ENCODE data around the gene ST8SIA5. TPM values are rescaled to one million over a fixed set of nuclear protein-coding genes. Genes with fewer than 3 reads are reported as not detected.

ST8SIA5 gene
- total RNA-seq, 1 experiment from 2014 or later, result not detected

DNA sequence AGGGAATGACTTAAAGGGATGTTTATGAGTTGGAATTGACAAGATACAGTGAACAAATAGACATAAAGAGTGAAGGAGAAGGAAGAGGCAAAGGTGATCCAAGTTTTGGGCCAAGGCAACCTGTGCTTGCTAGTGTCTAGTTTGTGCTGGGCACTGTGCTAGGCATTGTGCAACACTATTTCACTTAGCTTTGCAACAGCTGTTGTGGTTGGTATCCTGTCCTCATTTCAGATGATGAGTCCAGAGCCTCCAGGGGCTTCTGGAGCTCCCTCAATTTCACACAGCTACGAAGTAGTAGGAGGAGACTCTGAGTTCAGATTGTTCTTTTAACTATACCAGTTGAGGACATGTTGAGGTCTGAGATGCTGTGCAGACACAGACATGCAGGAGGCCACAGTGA lies 81.7 kb downstream of the ST8SIA5 start:
- peaks cover 15% of the 10 kb centered on the region for H3K4me1 Mint-ChIP-seq (ENCODE audit: insufficient read depth, unreplicated experiment)
- DNase-seq (ENCODE audit: unreplicated experiment), result peak; percentile 60
- H3K27ac Mint-ChIP-seq (ENCODE audit: low read depth, unreplicated experiment), result no peak overlapping the region
- no peaks in the 10 kb centered on the region for H3K27me3 Mint-ChIP-seq (ENCODE audit: insufficient read depth, unreplicated experiment)
- H3K4me3 Mint-ChIP-seq (ENCODE audit: unreplicated experiment), result no peak overlapping the region
- intact Hi-C loops (cut with micrococcal nuclease), result no loop called here
- H3K36me3 Mint-ChIP-seq (ENCODE audit: insufficient read depth, unreplicated experiment), result no peaks in the 10 kb centered on the region
- CTCF ChIA-PET, result interaction anchor here (0.6 to 1.3 kb wide), 5 partner anchors 10 to 1086 kb away, joined by 3 to 5 read pairs (median 3); partner anchors contain the start of gene LOXHD1
- POLR2A ChIA-PET, result no interaction called here
- peaks cover 7% of the 10 kb centered on the region for H3K9me3 Mint-ChIP-seq (ENCODE audit: unreplicated experiment)
- no TSS peak for BruUV-seq (replicated peaks)
- TF ChIP-seq, protein P1, sequence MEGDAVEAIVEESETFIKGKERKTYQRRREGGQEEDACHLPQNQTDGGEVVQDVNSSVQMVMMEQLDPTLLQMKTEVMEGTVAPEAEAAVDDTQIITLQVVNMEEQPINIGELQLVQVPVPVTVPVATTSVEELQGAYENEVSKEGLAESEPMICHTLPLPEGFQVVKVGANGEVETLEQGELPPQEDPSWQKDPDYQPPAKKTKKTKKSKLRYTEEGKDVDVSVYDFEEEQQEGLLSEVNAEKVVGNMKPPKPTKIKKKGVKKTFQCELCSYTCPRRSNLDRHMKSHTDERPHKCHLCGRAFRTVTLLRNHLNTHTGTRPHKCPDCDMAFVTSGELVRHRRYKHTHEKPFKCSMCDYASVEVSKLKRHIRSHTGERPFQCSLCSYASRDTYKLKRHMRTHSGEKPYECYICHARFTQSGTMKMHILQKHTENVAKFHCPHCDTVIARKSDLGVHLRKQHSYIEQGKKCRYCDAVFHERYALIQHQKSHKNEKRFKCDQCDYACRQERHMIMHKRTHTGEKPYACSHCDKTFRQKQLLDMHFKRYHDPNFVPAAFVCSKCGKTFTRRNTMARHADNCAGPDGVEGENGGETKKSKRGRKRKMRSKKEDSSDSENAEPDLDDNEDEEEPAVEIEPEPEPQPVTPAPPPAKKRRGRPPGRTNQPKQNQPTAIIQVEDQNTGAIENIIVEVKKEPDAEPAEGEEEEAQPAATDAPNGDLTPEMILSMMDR (IDR thresholded peaks at IDR 0.05; ENCODE audit: unreplicated experiment), result no peak

DNA sequence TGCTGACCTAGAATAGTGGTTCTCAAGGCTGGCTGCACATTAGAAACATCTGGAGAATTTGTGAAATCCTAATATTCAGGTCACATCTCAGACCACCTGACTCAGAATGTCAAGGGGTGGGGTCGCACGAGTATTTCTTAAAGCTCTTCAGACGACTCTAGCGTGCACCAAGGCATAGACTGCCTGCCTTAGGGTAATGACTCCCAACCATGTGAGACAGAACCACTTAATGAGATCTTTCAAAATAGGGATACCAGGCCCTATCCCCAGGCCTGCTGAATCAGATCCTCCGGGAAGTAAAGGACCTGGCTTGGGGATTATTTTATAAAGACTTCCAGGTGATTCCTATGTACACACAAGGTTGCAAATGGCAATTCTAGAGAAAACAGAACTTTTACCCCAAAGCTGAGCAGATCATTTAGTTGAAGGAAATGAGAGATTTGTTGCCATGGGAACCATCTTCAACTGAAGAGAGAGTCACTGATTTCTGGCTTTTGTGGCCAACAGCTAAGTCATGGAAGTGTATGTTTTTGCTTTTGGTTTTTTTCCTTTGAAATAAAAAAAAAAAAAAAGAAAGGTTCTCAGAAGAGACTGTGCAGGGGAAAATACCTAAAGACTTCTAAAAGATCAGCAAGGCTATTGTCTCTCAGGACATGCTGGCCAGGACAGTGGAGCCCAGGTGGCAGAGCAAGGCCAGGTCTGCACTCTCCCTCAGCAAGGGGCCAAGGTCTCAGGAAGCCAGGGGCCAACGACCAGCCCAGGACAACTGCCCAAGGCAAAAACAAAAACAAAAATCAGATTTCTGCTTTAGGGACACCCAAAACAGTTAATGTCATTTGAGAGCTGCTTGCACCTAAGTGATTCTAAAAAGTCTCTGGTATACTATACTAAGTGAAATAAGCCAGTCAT lies 84.5 kb downstream of the ST8SIA5 start:
- peaks cover 3% of the 10 kb centered on the region for H3K27me3 Mint-ChIP-seq (ENCODE audit: insufficient read depth, unreplicated experiment)
- TF ChIP-seq, protein P1 (IDR thresholded peaks at IDR 0.05; ENCODE audit: unreplicated experiment), result no peak
- ChIA-PET CTCF (interaction anchor here (0.6 to 0.8 kb wide), 2 partner anchors 15 to 16 kb away, joined by 3 read pairs; no protein-coding TSS in a partner anchor), POLR2A (no interaction called here)
- no TSS peak for BruUV-seq (replicated peaks)
- H3K4me3 Mint-ChIP-seq (ENCODE audit: unreplicated experiment), result no peak overlapping the region
- H3K4me1 Mint-ChIP-seq (ENCODE audit: insufficient read depth, unreplicated experiment), result peaks cover 15% of the 10 kb centered on the region
- H3K36me3 Mint-ChIP-seq (ENCODE audit: insufficient read depth, unreplicated experiment), result no peaks in the 10 kb centered on the region
- no peak for DNase-seq (ENCODE audit: unreplicated experiment)
- H3K27ac Mint-ChIP-seq (ENCODE audit: low read depth, unreplicated experiment), result no peak overlapping the region
- peaks cover 7% of the 10 kb centered on the region for H3K9me3 Mint-ChIP-seq (ENCODE audit: unreplicated experiment)
- intact Hi-C loops (cut with micrococcal nuclease), result no loop called here

DNA sequence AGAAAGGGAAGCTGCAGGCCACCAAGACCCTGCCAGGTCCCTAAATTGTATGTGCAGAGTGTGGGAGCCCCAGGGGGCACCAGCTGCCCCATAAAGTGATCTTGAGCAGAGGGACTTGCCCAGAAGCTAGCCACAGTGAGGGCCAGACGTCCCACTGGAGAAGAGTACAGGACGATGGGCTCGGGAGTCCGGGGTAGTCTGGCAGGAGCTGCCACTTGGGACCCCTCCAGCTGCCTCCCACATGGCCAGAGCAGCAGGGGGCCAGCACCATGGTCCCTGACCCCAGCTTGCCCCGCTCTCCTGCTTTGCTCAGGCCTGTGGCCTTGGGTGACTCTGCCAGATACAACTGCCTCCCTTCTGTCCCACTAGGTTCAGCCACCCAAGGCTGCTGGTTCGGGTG lies 88.2 kb downstream of the ST8SIA5 start:
- Mint-ChIP-seq H3K4me1 (ENCODE audit: insufficient read depth, unreplicated experiment) (peaks cover 5% of the 10 kb centered on the region), H3K9me3 (ENCODE audit: unreplicated experiment) (no peaks in the 10 kb centered on the region), H3K4me3 (ENCODE audit: unreplicated experiment) (no peak overlapping the region), H3K27me3 (ENCODE audit: insufficient read depth, unreplicated experiment) (peaks cover 17% of the 10 kb centered on the region), H3K36me3 (ENCODE audit: insufficient read depth, unreplicated experiment) (no peaks in the 10 kb centered on the region), H3K27ac (ENCODE audit: low read depth, unreplicated experiment) (no peak overlapping the region)
- DNase-seq (ENCODE audit: unreplicated experiment), result no peak
- TF ChIP-seq, protein P1 (IDR thresholded peaks at IDR 0.05; ENCODE audit: unreplicated experiment), result no peak
- no TSS peak for BruUV-seq (replicated peaks)
- intact Hi-C loops (cut with micrococcal nuclease), result no loop called here
- ChIA-PET CTCF (interaction anchor here (0.7 to 1.8 kb wide), 3 partner anchors 11 to 700 kb away, joined by 3 to 13 read pairs (median 4); no protein-coding TSS in a partner anchor), POLR2A (interaction anchor here (0.6 kb wide), 1 partner anchor 301 kb away, joined by 3 read pairs; no protein-coding TSS in a partner anchor)

DNA sequence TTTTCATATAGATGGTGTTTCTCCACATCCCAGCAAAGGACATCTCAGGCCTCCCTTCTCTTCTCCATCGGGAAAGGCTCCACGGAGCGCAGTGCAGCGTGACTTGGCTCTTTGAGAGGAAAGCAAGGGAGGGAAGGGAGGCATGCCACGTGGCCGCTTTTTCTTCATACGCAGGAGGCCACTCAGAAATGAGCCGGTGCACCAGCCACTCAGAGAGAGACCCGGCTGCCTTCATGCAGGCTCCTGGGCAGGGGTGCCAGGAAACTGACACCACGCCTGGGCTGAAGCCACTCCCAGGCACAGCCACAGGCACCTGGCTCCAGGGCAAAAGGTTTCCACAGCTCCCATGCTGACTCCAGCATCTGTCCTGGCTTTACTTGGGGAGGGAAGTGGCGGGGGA lies 88.7 kb downstream of the ST8SIA5 start:
- CTCF ChIA-PET, result interaction anchor here (0.9 kb wide), 1 partner anchor 8 kb away, joined by 5 read pairs; no protein-coding TSS in a partner anchor

More for the DNA sequence above, 88.7 kb downstream of the ST8SIA5 start:
- no peak for DNase-seq (ENCODE audit: unreplicated experiment)
- no peak overlapping the region for H3K4me3 Mint-ChIP-seq (ENCODE audit: unreplicated experiment)
- no peaks in the 10 kb centered on the region for H3K36me3 Mint-ChIP-seq (ENCODE audit: insufficient read depth, unreplicated experiment)
- no peak overlapping the region for H3K27ac Mint-ChIP-seq (ENCODE audit: low read depth, unreplicated experiment)
- intact Hi-C loops (cut with micrococcal nuclease), result no loop called here
- no TSS peak for BruUV-seq (replicated peaks)
- H3K9me3 Mint-ChIP-seq (ENCODE audit: unreplicated experiment), result peaks cover 3% of the 10 kb centered on the region
- H3K4me1 Mint-ChIP-seq (ENCODE audit: insufficient read depth, unreplicated experiment), result peaks cover 10% of the 10 kb centered on the region
- peaks cover 17% of the 10 kb centered on the region for H3K27me3 Mint-ChIP-seq (ENCODE audit: insufficient read depth, unreplicated experiment)
- POLR2A ChIA-PET, result no interaction called here
- TF ChIP-seq, protein P1 (IDR thresholded peaks at IDR 0.05; ENCODE audit: unreplicated experiment), result no peak

Measured in MCF 10A (cell line).